ENCODE data around the gene LAP3. TPM values are rescaled to one million over a fixed set of nuclear protein-coding genes. Genes with fewer than 3 reads are reported as not detected.

Gene LAP3
- total RNA-seq, 1 experiment from 2014 or later, result 70.6 TPM

- TF ChIP-seq CTCF (IDR thresholded peaks at IDR 0.05; ENCODE audit: unreplicated experiment), result no peak
- no TSS peak for BruUV-seq (replicated peaks)
- Mint-ChIP-seq H3K4me3 (ENCODE audit: low read depth, unreplicated experiment) (no peak overlapping the region), H3K27me3 (ENCODE audit: unreplicated experiment) (peaks cover 19% of the 10 kb centered on the region), H3K27ac (ENCODE audit: unreplicated experiment) (no peak overlapping the region), H3K9me3 (ENCODE audit: low read depth, unreplicated experiment) (no peaks in the 10 kb centered on the region), H3K4me1 (ENCODE audit: low read depth, unreplicated experiment) (no peaks in the 10 kb centered on the region), H3K36me3 (ENCODE audit: insufficient read depth, unreplicated experiment) (peaks cover 5% of the 10 kb centered on the region)
- CTCF ChIA-PET, result no interaction called here
- intact Hi-C loops (cut with micrococcal nuclease; ENCODE audit: unreplicated experiment), result no loop called here
- DNase-seq, result no peak
Measured at GRCh38 chr4:17552427-17552826, 24.6 kb upstream of the LAP3 start.

- no peak for DNase-seq
- Mint-ChIP-seq H3K27ac (ENCODE audit: unreplicated experiment) (no peak overlapping the region), H3K27me3 (ENCODE audit: unreplicated experiment) (peaks cover 19% of the 10 kb centered on the region), H3K4me3 (ENCODE audit: low read depth, unreplicated experiment) (no peak overlapping the region), H3K4me1 (ENCODE audit: low read depth, unreplicated experiment) (no peaks in the 10 kb centered on the region), H3K36me3 (ENCODE audit: insufficient read depth, unreplicated experiment) (peaks cover under 1% of the 10 kb centered on the region), H3K9me3 (ENCODE audit: low read depth, unreplicated experiment) (no peaks in the 10 kb centered on the region)
- no TSS peak for BruUV-seq (replicated peaks)
- intact Hi-C loops (cut with micrococcal nuclease; ENCODE audit: unreplicated experiment), result no loop called here
- CTCF ChIA-PET, result interaction anchor here (0.7 kb wide), 1 partner anchor 59 kb away, joined by 4 read pairs; no protein-coding TSS in a partner anchor
- TF ChIP-seq CTCF (IDR thresholded peaks at IDR 0.05; ENCODE audit: unreplicated experiment), result no peak
Measured at GRCh38 chr4:17554568-17554967, 22.4 kb upstream of the LAP3 start.

- DNase-seq, result no peak
- H3K9me3 Mint-ChIP-seq (ENCODE audit: low read depth, unreplicated experiment), result no peaks in the 10 kb centered on the region
- H3K4me3 Mint-ChIP-seq (ENCODE audit: low read depth, unreplicated experiment), result no peak overlapping the region
- intact Hi-C loops (cut with micrococcal nuclease; ENCODE audit: unreplicated experiment), result no loop called here
- BruUV-seq (replicated peaks), result no TSS peak
- CTCF ChIA-PET, result no interaction called here
- H3K36me3 Mint-ChIP-seq (ENCODE audit: insufficient read depth, unreplicated experiment), result no peaks in the 10 kb centered on the region
- TF ChIP-seq CTCF (IDR thresholded peaks at IDR 0.05; ENCODE audit: unreplicated experiment), result no peak
- H3K27me3 Mint-ChIP-seq (ENCODE audit: unreplicated experiment), result peaks cover 19% of the 10 kb centered on the region
- H3K4me1 Mint-ChIP-seq (ENCODE audit: low read depth, unreplicated experiment), result no peaks in the 10 kb centered on the region
- no peak overlapping the region for H3K27ac Mint-ChIP-seq (ENCODE audit: unreplicated experiment)
Measured at GRCh38 chr4:17556498-17556897, 20.5 kb upstream of the LAP3 start.

- H3K27ac Mint-ChIP-seq (ENCODE audit: unreplicated experiment), result no peak overlapping the region
- TF ChIP-seq CTCF (IDR thresholded peaks at IDR 0.05; ENCODE audit: unreplicated experiment), result no peak
- no peaks in the 10 kb centered on the region for H3K36me3 Mint-ChIP-seq (ENCODE audit: insufficient read depth, unreplicated experiment)
- H3K27me3 Mint-ChIP-seq (ENCODE audit: unreplicated experiment), result peaks cover 19% of the 10 kb centered on the region
- BruUV-seq (replicated peaks), result no TSS peak
- CTCF ChIA-PET, result no interaction called here
- no peaks in the 10 kb centered on the region for H3K4me1 Mint-ChIP-seq (ENCODE audit: low read depth, unreplicated experiment)
- intact Hi-C loops (cut with micrococcal nuclease; ENCODE audit: unreplicated experiment), result no loop called here
- no peak for DNase-seq
- no peaks in the 10 kb centered on the region for H3K9me3 Mint-ChIP-seq (ENCODE audit: low read depth, unreplicated experiment)
- H3K4me3 Mint-ChIP-seq (ENCODE audit: low read depth, unreplicated experiment), result no peak overlapping the region
Measured at GRCh38 chr4:17557880-17558279, 19.1 kb upstream of the LAP3 start.

Data from Calu3 (cell line).